ENCODE data around the gene LENG1.

DNA sequence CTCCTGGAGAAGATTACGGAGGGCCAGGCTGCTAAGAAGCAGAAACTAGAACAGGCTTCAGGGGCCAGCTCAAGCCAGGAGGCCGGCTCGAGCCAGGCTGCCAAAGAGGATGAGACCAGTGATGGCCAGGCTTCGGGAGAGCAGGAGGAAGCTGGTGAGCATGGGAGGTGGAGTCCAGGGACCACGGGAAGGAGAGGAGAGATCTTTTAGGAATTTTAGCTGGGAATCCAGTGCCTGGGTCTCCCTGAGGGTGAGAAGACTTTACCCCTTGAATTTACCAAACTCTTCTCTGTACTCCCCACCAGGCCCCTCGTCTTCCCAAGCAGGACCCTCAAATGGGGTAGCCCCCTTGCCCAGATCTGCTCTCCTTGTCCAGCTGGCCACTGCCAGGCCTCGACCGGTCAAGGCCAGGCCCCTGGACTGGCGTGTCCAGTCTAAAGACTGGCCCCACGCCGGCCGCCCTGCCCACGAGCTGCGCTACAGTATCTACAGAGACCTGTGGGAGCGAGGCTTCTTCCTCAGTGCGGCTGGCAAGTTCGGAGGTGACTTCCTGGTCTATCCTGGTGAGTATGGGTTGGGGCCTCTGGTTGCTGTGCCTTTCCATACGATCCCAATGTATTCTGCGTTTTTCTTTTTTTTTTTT lies 32.4 kb upstream of the LENG1 start:
- TF ChIP-seq POLR2A (IDR thresholded peaks at IDR 0.05) = no peak
- TF ChIP-seq, protein P1, sequence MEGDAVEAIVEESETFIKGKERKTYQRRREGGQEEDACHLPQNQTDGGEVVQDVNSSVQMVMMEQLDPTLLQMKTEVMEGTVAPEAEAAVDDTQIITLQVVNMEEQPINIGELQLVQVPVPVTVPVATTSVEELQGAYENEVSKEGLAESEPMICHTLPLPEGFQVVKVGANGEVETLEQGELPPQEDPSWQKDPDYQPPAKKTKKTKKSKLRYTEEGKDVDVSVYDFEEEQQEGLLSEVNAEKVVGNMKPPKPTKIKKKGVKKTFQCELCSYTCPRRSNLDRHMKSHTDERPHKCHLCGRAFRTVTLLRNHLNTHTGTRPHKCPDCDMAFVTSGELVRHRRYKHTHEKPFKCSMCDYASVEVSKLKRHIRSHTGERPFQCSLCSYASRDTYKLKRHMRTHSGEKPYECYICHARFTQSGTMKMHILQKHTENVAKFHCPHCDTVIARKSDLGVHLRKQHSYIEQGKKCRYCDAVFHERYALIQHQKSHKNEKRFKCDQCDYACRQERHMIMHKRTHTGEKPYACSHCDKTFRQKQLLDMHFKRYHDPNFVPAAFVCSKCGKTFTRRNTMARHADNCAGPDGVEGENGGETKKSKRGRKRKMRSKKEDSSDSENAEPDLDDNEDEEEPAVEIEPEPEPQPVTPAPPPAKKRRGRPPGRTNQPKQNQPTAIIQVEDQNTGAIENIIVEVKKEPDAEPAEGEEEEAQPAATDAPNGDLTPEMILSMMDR (IDR thresholded peaks at IDR 0.05) = no peak
